Measurements from ENCODE around the gene CALR. TPM values are rescaled to one million over a fixed set of nuclear protein-coding genes. Genes with fewer than 3 reads are reported as not detected.

The CALR gene
- total and polyA plus RNA-seq, 2 donors (not counting 1 experiment from before 2014, with no cell fraction given), result 1,447 to 2,757 TPM

GRCh38 chr19:12918253-12918652 lies 20.2 kb upstream of the CALR start:
- Histone ChIP-seq H3K4me2 (ENCODE audit: extremely low read depth, insufficient read depth, low read length) (no peak overlapping the region), H2AFZ (ENCODE audit: low read length) (no peak overlapping the region), H3K27me3 (ENCODE audit: control insufficient read depth, insufficient read depth, low read length) (no peaks in the 10 kb centered on the region), H4K20me1 (ENCODE audit: control insufficient read depth, extremely low read depth, insufficient read depth, low read length) (no peaks in the 10 kb centered on the region), H3K4me1 (ENCODE audit: control insufficient read depth, extremely low read depth, insufficient read depth, low read length) (peaks cover 3% of the 10 kb centered on the region), H3K4me3 (replicated peaks in 1 of 4; ENCODE audit: control extremely low read depth in 1 of 4, insufficient read depth in 1 of 4, low read depth in 3 of 4, low read length in 4 of 4) (no peak overlapping the region), H3K36me3 (ENCODE audit: control insufficient read depth, insufficient read depth, low read length) (peaks cover 3% of the 10 kb centered on the region), H3K9ac (ENCODE audit: insufficient read depth, low read length) (no peak overlapping the region), H3K79me2 (ENCODE audit: control insufficient read depth, insufficient read depth, low read length) (no peaks in the 10 kb centered on the region), H3K27ac (ENCODE audit: insufficient read depth, low read length) (no peak overlapping the region), H3K9me3 (ENCODE audit: control insufficient read depth, insufficient read depth, low read depth, low read length) (no peaks in the 10 kb centered on the region)
- no peak for DNase-seq (ENCODE audit: low read depth in 2 of 2)
- TF ChIP-seq CTCF (conservative IDR thresholded peaks at IDR 0.05 in 1 of 2, IDR thresholded peaks at IDR 0.05 in 1 of 2; ENCODE audit: low read depth in 1 of 2, low read length in 2 of 2) (no peak), EZH2 (IDR thresholded peaks at IDR 0.05; ENCODE audit: low read length, missing control alignments) (no peak)

DNA sequence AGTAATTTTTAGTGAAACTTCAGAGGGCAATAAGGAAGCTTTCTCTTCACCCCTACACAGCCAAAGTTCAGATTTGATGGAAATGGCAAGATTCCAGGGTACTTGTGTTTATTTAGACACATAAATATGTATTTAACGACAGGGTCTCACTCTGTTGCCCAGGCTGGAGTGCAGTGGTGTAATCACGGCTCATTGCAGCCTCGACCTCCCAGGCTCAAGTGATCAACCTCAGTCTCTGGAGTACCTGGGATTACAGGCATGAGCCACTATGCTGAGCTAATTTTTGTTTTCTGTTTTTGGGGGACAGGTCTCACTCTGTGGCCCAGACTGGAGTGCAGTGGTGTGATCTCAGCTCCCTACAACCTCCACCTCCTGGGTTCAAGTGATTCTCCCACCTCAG lies 17.4 kb upstream of the CALR start:
- Histone ChIP-seq H3K4me3 (replicated peaks in 1 of 4; ENCODE audit: control extremely low read depth in 1 of 4, insufficient read depth in 1 of 4, low read depth in 3 of 4, low read length in 4 of 4) (no peak overlapping the region), H3K27ac (ENCODE audit: insufficient read depth, low read length) (no peak overlapping the region), H2AFZ (ENCODE audit: low read length) (no peak overlapping the region), H3K9ac (ENCODE audit: insufficient read depth, low read length) (no peak overlapping the region), H4K20me1 (ENCODE audit: control insufficient read depth, extremely low read depth, insufficient read depth, low read length) (no peaks in the 10 kb centered on the region), H3K9me3 (ENCODE audit: control insufficient read depth, insufficient read depth, low read depth, low read length) (no peaks in the 10 kb centered on the region), H3K27me3 (ENCODE audit: control insufficient read depth, insufficient read depth, low read length) (no peaks in the 10 kb centered on the region), H3K4me2 (ENCODE audit: extremely low read depth, insufficient read depth, low read length) (no peak overlapping the region), H3K79me2 (ENCODE audit: control insufficient read depth, insufficient read depth, low read length) (no peaks in the 10 kb centered on the region), H3K36me3 (ENCODE audit: control insufficient read depth, insufficient read depth, low read length) (peaks cover 11% of the 10 kb centered on the region), H3K4me1 (ENCODE audit: control insufficient read depth, extremely low read depth, insufficient read depth, low read length) (peaks cover 3% of the 10 kb centered on the region)
- TF ChIP-seq CTCF (conservative IDR thresholded peaks at IDR 0.05 in 1 of 2, IDR thresholded peaks at IDR 0.05 in 1 of 2; ENCODE audit: low read depth in 1 of 2, low read length in 2 of 2), result no peak
- no peak for TF ChIP-seq EZH2 (IDR thresholded peaks at IDR 0.05; ENCODE audit: low read length, missing control alignments)
- DNase-seq (ENCODE audit: low read depth in 2 of 2), result no peak

DNA sequence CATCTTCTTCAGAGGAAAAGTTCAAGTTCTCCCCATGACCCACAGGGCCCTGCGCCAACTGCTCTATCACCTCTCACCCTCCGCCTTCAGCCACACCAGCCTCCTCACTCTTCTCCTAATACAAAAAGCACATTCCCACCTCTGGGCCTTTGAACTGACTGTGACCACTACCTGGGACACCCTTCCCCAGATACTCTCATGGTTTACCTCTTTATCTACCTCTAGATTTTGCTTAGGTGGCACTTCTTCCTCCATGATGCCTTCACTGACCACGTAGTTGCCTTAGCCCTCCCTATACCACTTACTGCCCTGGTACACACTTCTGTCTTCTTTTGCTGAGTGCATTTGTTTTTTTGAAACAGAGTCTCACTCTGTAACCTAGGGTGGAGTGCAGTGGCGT lies 15.4 kb upstream of the CALR start:
- no peaks in the 10 kb centered on the region for H3K9me3 ChIP-seq (ENCODE audit: control insufficient read depth, insufficient read depth, low read depth, low read length)
- no peak for DNase-seq (ENCODE audit: low read depth in 2 of 2)
- no peaks in the 10 kb centered on the region for H4K20me1 ChIP-seq (ENCODE audit: control insufficient read depth, extremely low read depth, insufficient read depth, low read length)
- peaks cover 16% of the 10 kb centered on the region for H3K36me3 ChIP-seq (ENCODE audit: control insufficient read depth, insufficient read depth, low read length)
- no peak overlapping the region for H3K4me2 ChIP-seq (ENCODE audit: extremely low read depth, insufficient read depth, low read length)
- TF ChIP-seq CTCF (conservative IDR thresholded peaks at IDR 0.05 in 1 of 2, IDR thresholded peaks at IDR 0.05 in 1 of 2; ENCODE audit: low read depth in 1 of 2, low read length in 2 of 2) (no peak), EZH2 (IDR thresholded peaks at IDR 0.05; ENCODE audit: low read length, missing control alignments) (no peak)
- H3K4me3 ChIP-seq (replicated peaks in 1 of 4; ENCODE audit: control extremely low read depth in 1 of 4, insufficient read depth in 1 of 4, low read depth in 3 of 4, low read length in 4 of 4), result no peak overlapping the region
- H3K27me3 ChIP-seq (ENCODE audit: control insufficient read depth, insufficient read depth, low read length), result no peaks in the 10 kb centered on the region
- no peak overlapping the region for H2AFZ ChIP-seq (ENCODE audit: low read length)
- H3K27ac ChIP-seq (ENCODE audit: insufficient read depth, low read length), result no peak overlapping the region
- no peaks in the 10 kb centered on the region for H3K79me2 ChIP-seq (ENCODE audit: control insufficient read depth, insufficient read depth, low read length)
- H3K4me1 ChIP-seq (ENCODE audit: control insufficient read depth, extremely low read depth, insufficient read depth, low read length), result peaks cover 3% of the 10 kb centered on the region
- no peak overlapping the region for H3K9ac ChIP-seq (ENCODE audit: insufficient read depth, low read length)

Measured in fibroblast of lung (primary cell).